LNCAP (cell line): ENCODE results near the gene IFI27L1.

Experiments used
- TF ChIP-seq, protein P1 (sequence below): fragments of 450-650 bp; IDR thresholded peaks from 2 replicates; pipeline ENCODE4 v1.5.1; 2017; ENCODE audit warnings: mild to moderate bottlenecking

IFI27L1 gene

DNA sequence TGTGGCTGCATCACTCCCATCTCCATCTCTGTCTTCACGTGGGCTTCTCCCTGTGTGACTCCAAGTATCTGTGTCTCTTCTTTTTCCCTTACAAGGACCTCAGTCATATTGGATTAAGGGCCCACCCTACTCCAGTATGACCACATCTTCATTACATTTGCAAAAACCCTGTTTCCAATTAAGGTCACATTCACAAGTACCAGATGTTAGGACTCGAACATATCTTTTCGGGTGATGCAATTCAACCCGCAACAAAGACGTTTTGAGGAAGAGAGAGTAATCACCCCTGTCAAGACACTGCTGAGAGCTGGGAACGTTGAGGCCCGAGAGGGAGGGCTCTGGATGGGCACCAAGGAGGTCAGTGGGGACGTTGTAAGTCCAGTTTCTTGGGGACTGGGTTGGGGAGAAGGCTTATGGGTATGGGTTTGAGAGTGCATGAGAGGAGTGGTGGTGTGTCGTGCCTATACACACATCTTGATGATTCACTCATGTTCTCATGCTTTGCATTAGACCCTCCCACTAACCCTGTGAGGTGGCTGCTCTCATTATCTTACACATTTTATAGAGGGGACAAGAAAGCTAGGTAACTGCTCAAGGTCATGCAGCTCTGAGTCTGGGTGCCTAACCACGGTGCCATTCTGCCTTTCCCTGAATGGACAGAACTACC is 17.3 kb downstream of the IFI27L1 start:
- TF ChIP-seq, protein P1, sequence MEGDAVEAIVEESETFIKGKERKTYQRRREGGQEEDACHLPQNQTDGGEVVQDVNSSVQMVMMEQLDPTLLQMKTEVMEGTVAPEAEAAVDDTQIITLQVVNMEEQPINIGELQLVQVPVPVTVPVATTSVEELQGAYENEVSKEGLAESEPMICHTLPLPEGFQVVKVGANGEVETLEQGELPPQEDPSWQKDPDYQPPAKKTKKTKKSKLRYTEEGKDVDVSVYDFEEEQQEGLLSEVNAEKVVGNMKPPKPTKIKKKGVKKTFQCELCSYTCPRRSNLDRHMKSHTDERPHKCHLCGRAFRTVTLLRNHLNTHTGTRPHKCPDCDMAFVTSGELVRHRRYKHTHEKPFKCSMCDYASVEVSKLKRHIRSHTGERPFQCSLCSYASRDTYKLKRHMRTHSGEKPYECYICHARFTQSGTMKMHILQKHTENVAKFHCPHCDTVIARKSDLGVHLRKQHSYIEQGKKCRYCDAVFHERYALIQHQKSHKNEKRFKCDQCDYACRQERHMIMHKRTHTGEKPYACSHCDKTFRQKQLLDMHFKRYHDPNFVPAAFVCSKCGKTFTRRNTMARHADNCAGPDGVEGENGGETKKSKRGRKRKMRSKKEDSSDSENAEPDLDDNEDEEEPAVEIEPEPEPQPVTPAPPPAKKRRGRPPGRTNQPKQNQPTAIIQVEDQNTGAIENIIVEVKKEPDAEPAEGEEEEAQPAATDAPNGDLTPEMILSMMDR = no peak

DNA sequence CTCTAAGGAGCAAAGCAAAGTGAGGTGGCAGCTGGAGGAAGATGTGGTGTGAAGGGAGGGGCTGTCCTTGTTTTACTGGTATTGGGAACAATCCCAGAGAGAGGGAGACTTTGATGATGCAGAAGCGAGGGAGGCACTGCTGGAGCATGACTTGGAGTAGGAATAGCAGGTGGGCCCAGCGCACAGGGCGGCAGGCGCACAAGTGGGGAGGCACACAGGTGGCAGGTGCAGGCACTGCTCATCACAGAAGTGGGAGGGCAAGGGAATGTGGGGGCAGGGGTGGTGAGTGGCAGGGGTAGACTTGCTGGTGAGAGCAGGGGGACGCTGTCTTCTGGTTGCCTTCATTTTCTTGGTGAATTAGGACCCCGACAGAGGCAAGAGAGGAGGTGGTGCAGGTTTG is 17.9 kb downstream of the IFI27L1 start:
- TF ChIP-seq, protein P1 = no peak

DNA sequence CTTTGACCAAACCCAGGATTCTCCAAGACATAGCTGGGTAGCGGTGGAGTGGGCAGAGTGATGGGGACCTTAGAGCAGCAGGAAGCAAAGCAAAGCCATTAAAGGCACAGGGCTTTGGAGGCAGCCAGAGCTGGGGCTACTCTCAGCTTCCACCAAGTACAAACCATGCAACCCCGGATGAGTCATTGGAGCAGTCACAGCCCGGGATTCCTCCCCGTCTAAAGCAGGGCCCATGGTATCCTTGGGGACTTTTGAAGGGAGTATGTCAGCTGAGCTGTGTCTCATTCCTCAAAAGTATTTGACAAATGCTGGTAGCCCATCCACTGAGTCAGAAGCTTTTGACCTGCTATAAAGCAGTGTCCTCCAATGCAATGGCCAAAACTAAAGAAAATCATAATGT is 19.7 kb downstream of the IFI27L1 start:
- TF ChIP-seq, protein P1 = no peak

DNA sequence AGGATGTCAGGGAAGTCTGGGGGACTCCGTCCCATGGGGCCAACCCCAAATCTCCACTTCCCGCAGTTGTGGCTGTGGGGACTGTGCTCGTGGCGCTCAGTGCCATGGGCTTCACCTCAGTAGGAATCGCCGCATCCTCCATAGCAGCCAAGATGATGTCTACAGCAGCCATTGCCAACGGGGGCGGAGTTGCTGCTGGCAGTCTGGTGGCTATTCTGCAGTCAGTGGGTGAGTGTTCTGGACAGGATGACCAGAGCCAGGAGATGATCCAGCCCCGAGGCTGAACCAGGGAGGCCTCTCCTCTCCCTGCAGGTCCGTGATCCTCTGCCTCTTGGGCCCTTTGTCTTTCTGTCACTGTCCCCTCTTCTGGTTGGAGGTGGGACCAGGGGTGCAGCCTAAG is 20.6 kb downstream of the IFI27L1 start:
- TF ChIP-seq, protein P1 = no peak

DNA sequence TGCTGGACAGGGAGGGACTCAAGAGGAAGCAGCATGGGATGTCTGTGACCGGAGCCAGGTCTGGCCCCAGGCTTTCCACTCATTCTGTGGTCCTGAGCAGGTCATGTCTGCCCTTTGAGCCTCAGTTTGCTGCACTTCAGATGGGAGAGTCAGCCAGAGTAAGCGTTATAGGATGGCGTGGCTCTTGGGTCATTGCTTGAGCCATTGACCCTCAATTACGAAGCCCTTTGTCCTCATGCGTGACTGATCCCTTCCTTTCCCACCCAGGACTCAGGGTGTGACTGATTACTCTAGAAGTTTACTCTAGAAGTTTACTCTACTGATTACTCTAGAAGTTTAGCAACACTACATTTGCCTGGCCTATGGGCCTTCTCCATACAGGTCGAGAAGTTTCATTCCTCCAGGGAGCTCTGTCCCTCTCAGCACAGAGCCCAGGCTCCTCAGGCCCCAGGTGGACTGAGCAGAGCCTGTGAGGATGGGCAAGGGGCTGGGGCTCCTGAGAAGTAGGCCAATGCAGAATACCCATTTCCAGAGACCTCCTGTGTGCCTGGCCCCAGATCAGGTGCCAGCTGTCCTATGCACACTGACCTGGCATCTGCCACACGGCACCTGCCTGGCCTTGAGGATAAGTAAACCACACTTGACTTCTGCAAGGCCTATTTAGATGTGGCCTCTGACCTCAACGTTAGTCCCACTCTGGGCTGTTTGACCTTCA is 21.8 kb downstream of the IFI27L1 start:
- TF ChIP-seq, protein P1 = no peak

DNA sequence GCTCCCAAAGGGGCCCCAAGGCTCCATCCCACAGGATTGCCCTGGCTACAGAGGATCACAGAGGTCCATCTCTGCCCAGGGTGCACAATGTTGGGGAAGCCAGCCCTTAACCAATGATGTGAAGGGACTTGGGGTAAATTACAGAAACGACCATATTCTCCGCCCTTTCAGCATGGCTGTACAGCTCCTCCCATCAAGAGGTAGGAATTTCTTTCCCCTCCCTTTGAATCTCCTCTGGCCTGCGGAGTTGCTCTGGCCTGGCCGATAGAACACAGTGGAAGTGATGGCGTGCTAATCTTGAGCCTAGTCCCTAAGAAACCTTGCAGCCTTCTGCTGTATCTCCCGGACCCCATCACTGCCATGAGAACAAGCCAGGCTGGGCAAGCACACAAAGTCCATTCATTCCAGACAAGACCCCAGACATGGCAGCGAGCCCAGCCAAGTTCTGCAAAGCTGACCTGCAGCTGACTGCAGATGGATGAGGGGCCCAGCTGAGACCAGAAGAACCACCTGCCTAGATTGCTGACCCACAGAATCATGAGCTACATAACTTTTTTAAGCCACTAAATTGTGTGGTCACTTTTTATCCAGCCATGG is 22.5 kb downstream of the IFI27L1 start:
- TF ChIP-seq, protein P1 = no peak

DNA sequence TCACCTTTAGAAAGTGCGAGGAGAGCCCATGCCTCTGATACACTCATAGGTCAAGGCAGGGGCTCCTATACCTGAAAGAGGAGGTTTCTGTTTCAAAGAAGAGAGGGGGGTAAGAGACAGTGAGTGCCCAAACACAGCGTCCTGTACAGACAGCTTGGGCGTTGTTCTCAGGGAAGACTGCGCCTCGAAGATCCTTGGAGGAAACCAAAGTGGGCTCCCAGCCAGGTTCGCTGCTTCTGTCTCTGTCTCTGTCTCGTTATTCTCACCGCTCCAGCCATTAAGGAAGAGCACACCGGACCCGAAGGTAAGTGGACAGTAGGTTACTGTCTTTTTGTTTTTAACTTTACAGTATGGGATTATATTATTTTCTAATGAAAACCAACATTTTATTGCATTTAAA is 23.6 kb downstream of the IFI27L1 start:
- TF ChIP-seq, protein P1 = no peak
